HG03108 (cell line): ENCODE results near the gene MTM1.

ENCODE experiments used
- ATAC-seq: cut with Tn5 transposase; IDR thresholded peaks from one replicate; pipeline ENCODE4 v1.9.1; 2021; ENCODE audit warnings: moderate library complexity; ENCODE audit not compliant: unreplicated experiment

The MTM1 gene

DNA sequence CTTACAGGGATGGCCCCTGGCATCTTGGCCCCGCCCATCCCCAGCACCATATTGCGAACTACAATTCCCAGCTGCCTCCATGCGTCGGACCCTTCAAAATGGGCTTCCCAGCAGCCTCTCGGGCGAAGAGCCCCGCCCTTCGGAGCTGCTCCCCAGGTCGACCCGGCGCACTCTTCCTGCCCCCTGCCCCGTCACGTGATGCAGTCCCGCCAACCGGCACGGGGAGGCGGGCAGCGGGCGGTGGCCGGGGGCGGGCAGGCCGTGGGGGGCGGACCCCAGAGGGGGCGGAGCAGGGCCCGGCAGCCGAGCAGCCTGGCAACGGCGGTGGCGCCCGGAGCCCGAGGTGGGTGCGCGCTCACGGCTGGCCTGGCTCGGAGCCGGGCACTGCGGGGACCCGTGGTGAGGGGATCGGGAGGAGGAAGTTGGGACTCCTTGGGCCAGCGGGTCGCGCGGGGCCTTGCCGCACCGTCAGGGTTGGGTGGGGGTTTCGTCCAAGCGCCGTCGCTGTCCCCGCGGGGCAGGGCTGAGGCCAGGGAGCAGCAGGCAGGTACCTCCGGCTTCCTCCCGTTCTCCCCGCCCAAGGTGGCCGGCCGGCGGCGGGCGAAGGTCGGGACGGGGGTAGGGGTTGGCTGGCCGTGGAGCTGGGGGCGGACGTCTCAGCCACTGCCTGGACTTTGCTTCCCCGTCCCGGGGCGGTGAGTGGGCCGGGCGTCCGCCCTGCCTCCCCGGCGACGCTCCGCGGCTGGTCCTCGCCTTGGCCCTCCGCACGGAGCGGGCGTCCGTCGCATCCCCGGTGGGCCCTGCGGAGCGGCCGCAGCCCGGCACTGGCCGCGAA, at the start of gene MTM1:
Gene MTM1 (plus strand): TSS at position 302 of the 835 bp plus-strand sequence. CDS start 23,994 bp downstream, outside the sequence.
- ATAC-seq = peak; percentile 95

DNA sequence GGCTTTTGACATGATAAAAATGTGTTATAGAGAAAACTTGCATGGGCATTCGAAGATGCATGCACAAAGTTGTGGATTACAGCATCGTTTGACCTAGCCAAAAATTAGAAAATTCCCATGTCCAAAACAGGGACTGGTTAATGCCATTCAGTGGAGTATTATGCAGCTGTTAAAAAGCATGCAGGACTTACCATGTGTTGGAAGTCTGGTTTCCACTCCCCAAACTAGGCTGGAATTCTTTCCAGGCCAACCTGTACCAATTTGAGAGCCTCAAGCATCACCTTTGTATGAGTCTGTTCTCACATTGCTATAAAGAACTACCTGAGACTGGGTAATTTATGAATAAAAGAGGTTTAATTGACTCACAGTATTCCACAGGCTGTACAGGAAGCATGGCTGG, 45.9 kb upstream of the MTM1 start:
- no peak for ATAC-seq

DNA sequence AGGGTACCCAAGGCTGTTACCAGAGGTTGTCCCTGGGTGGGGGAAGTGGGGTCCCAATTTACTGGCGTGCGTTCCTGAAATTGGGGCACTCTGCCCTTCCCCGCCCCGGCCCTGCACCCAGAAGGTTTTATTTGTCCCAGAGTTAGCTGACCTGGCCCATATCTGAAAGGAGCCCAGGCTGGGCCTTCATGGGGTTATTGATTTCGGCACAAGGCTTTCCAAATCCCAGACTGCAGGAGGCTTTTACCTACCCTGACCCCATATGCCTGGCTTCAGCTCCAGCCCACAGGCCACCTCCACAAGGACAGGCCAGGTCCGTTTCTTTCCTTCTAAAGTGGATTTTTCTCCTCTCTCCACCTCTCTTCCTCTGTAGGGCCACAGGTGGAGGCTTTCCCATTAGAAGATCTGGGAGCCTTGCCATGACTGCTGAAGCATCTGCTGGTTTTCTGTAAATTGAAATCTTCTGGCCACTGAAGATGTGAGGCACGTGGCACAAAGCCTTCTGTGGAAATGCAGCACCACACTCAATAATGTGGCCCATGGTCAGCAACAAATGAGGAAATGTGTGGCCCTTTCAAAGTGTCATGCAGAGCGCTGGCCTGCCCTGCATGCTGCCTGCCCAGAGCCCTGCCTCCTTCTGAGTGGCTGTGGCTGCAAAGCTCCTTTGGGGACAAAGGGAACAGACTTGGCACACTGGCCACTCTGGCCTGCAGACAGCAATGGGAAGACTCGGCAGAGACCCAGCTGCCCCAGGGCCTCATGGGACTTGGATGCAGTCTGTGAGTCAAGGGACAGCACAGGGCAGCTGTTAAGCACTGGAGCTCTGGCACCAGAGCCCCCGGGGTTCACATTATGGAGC, 43.1 kb upstream of the MTM1 start:
- no peak for ATAC-seq

DNA sequence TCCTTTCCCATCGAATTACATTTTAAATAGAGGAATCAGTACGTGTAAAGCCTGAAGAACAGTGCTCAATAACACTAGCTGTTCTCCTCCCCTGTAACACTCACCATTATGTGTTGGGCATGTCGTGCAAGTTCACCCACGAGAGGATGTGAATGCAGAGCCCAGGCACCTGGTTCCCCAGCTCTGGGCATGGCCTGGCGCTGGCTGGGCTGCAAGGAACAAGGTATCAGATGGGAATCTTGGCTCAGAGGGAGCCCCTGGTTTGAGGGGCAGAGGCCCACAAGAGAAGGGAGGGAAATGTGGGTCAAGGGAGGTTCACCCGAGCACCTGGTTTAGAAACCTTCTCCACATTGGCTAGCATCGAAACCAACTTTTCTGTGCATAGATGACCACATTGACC, 41.7 kb upstream of the MTM1 start:
- ATAC-seq = no peak

DNA sequence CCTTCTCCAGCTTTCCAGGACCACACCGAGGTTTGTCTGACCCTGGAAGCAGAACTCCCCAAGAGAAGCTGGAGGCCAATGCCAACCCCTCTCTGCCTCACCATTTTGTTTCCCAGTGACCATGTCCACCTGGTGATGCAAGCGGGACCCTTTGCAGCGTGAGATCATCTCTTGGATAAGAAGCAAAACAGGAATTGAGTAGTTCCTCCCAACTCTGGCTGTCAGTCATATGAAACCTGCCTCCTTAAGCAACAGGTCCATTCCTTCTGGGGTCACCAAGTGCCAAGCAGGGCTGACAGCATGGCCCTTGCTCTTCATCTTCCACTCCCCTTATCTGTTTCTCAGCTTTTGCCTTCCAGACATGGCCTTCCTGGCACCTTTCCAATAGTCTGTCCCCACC, 41.3 kb upstream of the MTM1 start:
- no peak for ATAC-seq

DNA sequence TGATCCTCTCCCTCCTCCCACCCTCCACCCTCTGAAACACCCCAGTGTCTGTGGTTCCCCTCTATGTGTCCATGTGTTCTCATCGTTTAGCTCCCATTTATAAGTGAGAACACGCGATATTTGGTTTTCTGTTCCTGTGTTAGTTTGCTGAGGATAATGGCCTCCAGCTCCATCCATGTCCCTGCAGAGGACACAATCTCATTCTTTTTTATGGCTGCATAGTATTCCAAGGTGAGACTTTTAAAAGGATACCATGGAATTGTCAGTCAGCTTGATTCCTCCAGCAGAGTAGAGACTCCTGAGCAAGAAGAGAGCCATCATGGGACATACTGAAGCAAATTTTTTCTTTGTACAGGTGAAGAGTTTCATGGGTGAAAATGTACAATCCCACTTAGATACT, 38.8 kb upstream of the MTM1 start:
- no peak for ATAC-seq

DNA sequence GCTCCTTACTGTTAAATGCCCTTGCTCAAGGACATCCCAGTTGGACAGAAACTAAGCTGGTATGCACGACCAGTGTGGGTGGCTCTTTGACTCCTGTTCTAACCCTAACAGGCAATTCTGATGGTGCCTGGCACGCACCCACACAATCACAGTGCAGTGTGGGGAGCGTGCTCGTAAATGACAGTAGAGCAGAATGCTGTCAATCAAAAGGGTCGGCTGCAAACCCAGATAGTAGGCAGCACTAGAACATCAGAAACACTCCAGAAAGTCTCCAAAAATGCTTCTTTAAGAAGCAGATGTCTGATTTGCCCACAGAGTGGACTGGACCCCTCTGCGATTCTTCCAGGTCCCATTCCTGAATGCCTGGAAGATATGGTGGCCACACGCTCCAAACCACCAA, 37.6 kb upstream of the MTM1 start:
- ATAC-seq = no peak

DNA sequence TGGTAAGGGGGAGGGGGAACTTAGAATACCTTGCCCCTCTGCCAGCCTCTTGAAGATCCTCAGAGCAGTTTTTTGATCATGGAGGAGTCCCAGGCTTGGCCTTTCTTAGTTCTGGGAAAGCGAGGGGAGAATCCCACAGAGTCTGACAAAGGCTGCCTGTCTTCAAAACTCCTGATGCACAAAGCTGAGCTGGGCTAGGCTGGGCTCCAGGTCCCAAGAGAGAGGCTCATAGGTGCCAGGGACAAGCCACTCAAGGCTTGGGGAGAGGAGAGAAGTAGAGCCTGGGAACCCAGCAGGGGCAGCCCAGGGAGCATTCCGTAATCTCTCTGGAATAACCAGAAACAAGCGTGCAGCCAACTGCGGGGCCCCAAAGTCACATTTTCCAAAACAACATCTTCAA, 37.0 kb upstream of the MTM1 start:
- ATAC-seq = no peak

DNA sequence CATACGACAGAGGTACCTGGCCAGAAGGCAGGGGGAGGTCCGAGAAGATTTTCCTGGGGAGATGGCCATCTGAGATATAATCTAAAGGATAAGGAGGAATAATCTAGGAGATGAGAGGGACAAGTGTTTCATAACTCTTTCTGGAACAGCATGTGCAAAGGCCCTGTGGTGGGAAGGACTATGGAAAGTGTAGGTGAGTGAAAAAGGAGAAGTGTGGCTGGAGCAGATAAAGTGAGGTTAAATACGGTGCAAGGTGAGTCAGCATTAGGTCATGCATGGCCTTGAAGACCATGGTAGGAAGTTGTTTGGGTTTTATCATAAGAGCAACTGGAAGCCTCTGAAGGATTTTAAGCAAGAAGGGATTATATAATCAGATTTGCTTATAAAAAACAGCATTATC, 34.6 kb upstream of the MTM1 start:
- no peak for ATAC-seq

DNA sequence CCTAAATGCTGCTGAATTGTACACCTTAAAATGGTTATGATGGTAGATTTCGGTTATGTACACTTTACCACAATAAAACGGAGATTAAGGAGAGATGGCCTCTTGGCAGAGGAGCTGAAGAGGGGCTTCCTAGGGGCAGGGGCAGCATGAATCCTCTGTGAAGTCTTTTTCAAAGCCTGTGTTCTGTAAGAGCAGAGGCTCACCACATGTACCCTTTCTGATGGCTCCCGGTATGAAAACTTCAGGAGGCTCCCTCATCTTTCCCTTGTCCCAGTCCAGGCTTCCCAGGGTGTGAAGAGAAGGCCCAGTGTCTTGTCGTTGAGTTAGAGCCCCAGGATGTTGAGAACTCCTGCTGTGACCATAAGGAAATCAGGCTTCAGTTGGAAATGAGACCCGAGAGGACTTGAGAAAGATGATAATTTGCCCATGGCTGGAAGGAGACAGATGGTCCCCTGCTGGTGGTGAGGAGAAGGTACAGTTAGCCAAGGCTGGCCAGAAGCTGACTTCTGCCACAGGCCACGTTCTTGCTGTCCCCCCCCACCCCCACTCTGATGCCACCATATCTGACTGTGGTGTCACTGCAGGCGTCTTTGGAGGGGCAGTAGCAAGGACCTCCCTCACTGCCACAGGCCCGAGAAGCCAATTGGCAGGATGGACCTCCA, 31.8 kb upstream of the MTM1 start:
- no peak for ATAC-seq

DNA sequence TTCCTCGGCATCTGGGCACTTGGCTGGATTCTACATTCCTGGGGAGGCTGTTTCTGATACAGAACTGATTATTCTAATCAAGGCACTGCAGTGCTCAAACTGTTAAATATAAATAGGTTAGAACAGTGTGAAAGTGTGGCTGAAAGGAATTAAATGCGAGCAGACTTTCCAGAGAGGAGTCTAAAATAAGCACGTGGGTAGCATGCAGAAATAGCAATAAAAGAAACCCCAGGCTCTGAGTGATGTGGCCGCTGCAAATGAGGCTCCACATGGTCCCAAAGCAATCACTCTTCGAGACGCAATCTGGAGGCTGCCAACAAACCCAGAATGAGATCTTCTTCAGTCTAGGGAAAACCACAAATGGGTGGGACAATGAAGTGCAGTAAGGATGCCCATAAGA, 30.6 kb upstream of the MTM1 start:
- ATAC-seq = no peak

DNA sequence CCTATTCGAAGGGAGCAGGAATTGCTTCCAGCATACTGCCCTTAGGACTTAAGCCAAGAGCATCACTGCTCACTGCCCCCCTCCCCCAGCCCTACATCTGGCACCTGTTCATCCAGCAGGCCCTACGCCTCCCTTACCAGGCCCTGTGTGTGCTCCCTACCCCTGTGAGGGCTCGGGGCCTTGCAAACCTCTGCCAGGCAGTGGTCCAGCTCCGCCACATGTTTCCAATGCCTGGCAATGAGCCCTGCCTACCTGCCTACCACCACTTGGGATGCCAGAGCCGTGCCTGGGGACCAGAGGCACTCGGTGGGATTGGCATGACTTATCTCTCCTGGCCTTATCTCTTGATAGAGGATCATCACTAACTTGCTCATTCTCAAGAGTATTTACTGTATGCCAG, 27.5 kb upstream of the MTM1 start:
- no peak for ATAC-seq

DNA sequence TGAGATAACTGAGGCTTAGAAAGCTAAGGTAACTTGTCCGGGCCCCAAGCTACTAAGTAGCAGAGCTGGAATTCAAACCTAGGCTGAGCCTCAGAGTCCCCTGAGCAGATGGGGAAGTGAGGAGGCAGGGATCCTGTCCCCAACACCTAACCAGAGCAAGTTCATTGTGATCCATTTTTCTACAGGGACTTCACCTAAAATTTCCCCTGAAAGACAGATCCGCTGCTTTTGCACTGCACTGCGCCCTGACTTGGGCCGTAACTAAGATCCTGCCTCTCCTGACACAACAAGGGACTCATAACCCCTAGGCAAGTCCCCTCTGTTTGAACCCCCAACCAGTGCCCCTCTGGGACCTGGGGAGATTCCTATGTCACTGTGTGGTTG, 25.6 kb upstream of the MTM1 start:
- peak; percentile 9 for ATAC-seq

DNA sequence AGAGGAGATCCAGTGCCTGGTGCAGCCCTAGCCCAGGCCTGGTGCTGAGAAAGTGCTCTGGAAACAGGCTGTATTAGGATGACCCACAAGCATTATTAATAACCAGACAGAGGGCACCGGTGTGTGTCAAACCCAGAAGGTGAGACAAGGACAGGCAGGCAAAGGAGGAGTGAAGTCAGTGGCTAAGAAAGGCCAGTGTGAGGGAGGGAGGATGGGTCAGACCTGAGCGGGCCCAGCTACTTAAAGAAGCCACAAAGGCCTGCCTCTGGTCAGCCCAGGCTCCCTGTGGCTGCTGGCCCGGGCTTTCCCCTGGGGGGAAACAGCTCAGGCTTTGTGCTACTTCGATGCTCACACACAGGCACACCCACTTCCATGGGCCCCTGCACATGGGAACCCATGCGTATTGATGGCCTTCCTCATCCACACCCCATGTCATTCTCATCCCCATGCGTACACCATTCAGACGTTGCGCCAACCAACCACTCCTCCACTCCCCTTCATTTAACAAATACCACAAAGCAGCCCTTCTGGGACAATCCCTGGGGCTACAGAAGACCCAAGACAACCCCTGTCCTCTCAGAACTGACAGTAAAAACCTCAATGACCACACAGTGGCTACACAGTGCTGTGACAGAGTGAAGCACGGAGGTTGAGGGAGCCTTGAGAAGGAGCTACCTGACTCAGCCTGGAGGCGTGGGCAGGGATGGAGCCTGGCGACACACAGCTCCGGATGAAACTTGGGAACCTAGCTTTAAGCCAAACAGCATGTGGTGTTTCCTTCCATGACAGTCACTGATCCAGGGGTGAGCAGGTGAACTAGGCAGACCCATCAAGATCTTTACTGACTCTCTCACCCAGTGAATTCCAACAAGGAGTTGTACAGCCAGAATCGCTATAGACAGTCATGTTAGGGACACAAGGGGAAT, 24.9 kb upstream of the MTM1 start:
- peak; percentile 49 for ATAC-seq

DNA sequence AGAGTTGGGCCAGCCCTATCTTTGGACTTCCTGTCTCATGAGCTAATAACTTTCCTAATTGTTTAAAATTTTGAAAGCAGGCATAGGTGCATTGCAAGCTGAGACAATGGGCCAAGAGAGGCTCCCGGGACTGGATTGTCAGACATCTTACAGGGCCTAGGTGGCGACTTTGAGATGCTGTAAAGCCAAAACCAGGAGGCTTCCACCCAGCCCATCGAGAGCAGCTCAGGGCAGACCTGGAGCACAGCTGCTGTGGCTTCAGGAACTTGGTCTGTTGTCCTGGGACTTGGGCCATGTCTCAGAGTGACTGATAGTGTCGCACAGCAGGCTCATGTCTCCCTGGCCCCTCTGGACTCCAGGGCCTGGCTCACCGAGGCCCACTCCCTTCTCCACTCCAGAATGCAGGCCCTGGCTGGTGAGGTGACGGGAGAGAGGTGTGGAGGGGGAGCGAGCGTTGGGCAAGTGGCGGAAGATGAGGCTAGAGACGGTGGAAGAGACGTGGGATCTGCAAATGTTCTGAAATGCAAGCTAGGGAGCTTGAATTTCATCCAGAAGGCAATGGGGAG, 24.1 kb upstream of the MTM1 start:
- ATAC-seq = no peak

DNA sequence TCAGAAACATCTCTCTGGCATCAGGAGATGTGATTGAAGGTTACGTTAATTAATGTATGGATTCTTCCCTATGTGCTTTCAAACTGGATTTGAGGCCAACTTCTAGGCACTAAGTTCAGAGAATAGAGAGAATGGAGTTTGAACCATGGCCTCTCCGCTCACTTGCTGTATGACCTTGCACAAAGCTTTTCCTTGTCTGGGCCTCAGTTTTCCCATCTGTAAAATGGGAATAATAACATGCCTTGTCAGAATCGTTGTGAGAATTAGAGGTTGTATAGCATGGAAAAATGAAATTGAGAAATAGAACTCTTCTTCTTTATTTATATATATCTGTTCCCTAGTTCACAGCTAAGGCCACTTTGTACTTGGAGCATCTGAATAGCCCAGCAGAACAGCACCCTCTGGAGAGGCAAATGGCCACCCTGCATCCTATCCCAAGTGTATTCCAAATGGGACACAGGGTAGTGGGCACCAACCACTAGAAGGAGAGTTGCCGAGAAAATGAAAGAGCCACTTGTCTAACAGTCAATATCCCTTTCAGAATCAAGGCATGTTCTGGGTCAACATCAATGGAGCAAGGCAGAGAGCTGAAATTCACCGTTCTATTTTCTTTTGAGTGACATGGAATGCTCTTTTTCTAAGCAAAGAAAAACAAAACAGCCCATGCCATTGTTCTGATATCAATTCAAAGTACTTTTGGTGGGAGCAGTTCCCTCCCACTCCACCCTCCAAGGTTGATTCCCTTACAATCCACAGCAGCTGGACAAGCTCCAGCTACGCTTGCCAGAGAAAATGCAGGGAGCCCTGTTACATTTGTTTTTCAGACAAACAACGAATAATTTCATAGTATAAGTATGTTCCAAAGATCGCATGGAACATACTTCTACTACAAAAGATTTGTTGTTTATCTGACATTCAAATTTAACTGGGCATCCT, 23.3 kb upstream of the MTM1 start:
- no peak for ATAC-seq

DNA sequence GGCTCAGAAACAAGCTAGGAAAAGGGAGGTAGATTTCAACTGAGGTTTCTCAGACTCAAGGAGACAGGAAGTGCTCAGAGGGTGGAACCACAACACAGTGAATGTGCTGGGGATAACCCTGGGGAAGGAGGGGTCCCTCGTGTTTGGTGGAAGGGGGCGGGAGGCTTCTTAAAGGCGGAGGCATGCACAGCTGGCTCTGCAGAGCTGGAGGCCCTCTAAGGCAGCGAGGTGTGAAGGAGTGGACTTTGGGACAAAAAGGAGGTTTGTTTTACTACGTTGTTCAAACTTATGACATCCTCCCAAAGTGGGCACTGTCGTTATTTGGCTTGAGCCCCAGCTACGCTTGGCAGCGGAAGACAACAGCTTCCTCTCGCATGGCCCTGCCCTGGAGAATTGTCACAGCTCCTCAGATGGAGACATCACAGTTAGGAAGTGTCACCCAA, 21.7 kb upstream of the MTM1 start:
- ATAC-seq = no peak

DNA sequence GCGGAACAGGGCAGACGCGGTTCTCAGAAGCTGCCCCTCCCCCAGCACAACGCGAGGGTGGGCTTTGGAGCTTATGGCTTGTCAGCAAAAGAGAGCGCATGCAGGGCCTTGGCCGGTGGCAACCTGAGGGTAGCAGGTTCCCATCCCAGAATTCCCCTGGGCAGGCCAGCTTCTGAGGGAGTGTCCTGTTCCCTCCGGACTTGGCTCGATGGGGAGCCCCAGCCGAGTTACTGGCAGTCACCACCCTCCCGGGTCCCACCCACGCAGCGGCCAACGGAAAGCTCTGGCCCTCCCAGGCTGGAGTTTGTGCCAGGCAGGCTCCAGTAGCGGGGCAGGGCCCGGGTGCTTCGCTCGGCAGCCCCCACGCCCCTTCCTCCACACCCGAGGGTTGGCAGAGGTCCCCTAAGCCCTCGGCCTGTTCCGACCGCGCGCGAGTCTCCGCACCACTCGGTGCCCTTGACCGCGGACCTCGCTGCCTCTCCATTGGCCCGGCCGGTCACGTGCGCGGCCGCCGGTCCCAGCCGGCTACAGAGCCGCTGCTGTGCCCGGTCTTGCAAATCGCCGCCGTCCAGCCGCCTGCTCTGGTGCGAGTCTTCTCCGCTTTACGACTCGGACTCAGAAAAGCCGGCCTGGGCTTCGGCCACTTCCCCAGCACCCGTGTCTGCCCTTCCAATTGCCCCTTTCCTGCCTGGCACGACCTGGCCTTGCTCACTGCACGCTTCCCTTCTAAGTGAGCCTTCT, 20.9 kb upstream of the MTM1 start:
- peak; percentile 49 for ATAC-seq
